Muscle layer of colon (tissue), 2 donors: ENCODE results near the gene EHBP1.

Source experiments
- H3K27ac ChIP-seq: one replicate; pipeline ENCODE4 v1.7.0; 2013; ENCODE audit warnings: low read depth, mild to moderate bottlenecking, low read length, moderate library complexity
- H3K27me3 ChIP-seq, 2 donors: one replicate each; pipeline ENCODE4 v1.7.0; 2013; ENCODE audit warnings: low read length in 2 of 2, mild to moderate bottlenecking in 2 of 2; ENCODE audit not compliant: insufficient read depth in 2 of 2, control insufficient read depth in 1 of 2
- H3K36me3 ChIP-seq: one replicate; pipeline ENCODE4 v1.7.0; 2013; ENCODE audit warnings: mild to moderate bottlenecking, low read length; ENCODE audit not compliant: insufficient read depth
- H3K4me1 ChIP-seq: one replicate; pipeline ENCODE4 v1.7.0; 2013; ENCODE audit warnings: mild to moderate bottlenecking, low read length; ENCODE audit not compliant: insufficient read depth
- H3K4me3 ChIP-seq, 2 donors: one replicate each; pipeline ENCODE4 v1.7.0; 2013; ENCODE audit warnings: low read length in 2 of 2, low read depth in 1 of 2, mild to moderate bottlenecking in 1 of 2, moderate library complexity in 1 of 2
- H3K9ac ChIP-seq: one replicate; pipeline ENCODE4 v1.7.0; 2013; ENCODE audit warnings: low read length
- H3K9me3 ChIP-seq: one replicate; pipeline ENCODE4 v1.7.0; 2013; ENCODE audit warnings: mild to moderate bottlenecking, low read length
- donor health status: abdominal sarcoma.
- donor health status: Adenocarcinoma of cecum.

EHBP1 gene

GRCh38 chr2:62705007-62705829 is at the start of gene EHBP1:
Gene EHBP1 (plus strand): TSS chr2:62705713. CDS start chr2:62707192, 1,479 bp downstream.
- Histone ChIP-seq H3K27ac (peak within 1 kb of the TSS; percentile 93), H3K36me3 (no peaks in the 10 kb centered on the region), H3K4me3 (peak within 1 kb of the TSS; percentile 73 to 89), H3K9me3 (no peaks in the 10 kb centered on the region), H3K9ac (peak within 1 kb of the TSS; percentile 75), H3K4me1 (peaks cover 32% of the 10 kb centered on the region), H3K27me3 (no peaks in the 10 kb centered on the region)

DNA sequence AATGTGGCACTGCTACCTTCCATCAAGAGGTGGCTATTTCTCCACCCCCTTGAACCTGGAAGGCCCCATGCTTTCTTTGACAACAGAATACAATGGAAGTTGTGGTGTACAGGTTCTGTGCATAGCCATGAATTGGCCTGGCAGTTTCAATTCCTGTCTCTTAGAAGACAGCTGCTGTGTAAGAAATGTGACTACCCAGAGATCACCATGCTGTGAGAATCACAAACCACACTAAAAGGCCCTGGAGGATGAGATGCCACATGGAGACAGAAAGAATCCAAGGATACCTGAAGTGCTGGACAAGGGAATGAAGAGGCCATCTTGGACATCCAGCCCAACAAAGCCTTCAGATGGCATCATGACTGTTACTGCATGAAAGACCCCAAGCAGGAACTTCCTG is 47.7 kb upstream of the EHBP1 start:
- H3K4me1 ChIP-seq = peaks cover 31% of the 10 kb centered on the region
- no peak overlapping the region for H3K9ac ChIP-seq
- no peak overlapping the region for H3K27ac ChIP-seq
- no peaks in the 10 kb centered on the region for H3K9me3 ChIP-seq
- H3K4me3 ChIP-seq = no peak overlapping the region
- H3K36me3 ChIP-seq = no peaks in the 10 kb centered on the region
- no peaks in the 10 kb centered on the region for H3K27me3 ChIP-seq

GRCh38 chr2:62658891-62659290 is 46.6 kb upstream of the EHBP1 start:
- Histone ChIP-seq H3K4me3 (no peak overlapping the region), H3K9me3 (no peaks in the 10 kb centered on the region), H3K36me3 (no peaks in the 10 kb centered on the region), H3K27ac (no peak overlapping the region), H3K4me1 (peaks cover 42% of the 10 kb centered on the region), H3K27me3 (no peaks in the 10 kb centered on the region), H3K9ac (no peak overlapping the region)

DNA sequence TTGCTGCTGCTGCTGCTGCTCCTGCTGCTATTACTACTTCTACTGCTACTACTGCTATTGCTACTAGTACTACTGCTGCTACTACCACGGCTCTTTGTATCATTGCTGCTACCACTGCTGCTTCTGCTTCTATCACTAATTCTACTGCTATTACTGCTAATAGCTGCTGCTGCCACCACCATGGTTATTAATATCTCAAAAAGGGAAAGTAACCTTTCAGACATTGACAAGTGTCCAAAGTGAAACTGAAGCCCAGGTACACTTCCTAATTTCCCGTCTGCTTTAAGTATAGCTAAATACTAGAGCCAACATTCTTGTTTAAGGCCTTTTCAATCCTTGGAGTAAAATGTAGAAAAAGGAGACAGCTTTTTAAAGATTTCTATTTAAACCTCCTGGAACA is 45.4 kb upstream of the EHBP1 start:
- Histone ChIP-seq H3K36me3 (no peaks in the 10 kb centered on the region), H3K9me3 (no peaks in the 10 kb centered on the region), H3K27me3 (no peaks in the 10 kb centered on the region), H3K4me1 (peaks cover 54% of the 10 kb centered on the region), H3K27ac (no peak overlapping the region), H3K4me3 (peak overlapping the region; percentile 7 to 30), H3K9ac (no peak overlapping the region)

- Histone ChIP-seq H3K9ac (no peak overlapping the region), H3K4me1 (peaks cover 60% of the 10 kb centered on the region), H3K36me3 (no peaks in the 10 kb centered on the region), H3K27me3 (no peaks in the 10 kb centered on the region), H3K27ac (no peak overlapping the region), H3K9me3 (no peaks in the 10 kb centered on the region), H3K4me3 (peak overlapping the region; percentile 4 to 30)
Observed at GRCh38 chr2:62660582-62661262, 44.8 kb upstream of the EHBP1 start.

DNA sequence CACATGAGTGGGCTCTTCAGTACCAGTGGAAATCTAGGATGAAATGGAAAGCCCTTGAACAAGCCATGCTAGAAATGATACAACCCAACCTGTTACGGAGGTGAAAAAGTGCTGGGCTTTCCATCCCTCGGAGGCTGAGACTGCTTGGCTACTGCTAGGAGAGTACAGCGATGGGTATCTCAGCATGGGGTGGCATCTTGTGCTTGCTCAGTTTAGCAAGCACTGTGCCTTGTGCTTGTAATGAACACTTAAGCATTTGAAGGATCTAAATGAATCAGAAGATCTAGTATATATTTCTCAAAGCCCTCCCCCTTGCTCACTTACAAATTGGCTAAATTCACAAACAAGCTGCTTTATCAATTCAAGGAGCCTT is 44.3 kb upstream of the EHBP1 start:
- Histone ChIP-seq H3K27me3 (no peaks in the 10 kb centered on the region), H3K4me3 (peak overlapping the region in 1 of 2 donors; percentile 4), H3K4me1 (peaks cover 66% of the 10 kb centered on the region), H3K9me3 (no peaks in the 10 kb centered on the region), H3K9ac (no peak overlapping the region), H3K27ac (no peak overlapping the region), H3K36me3 (no peaks in the 10 kb centered on the region)

DNA sequence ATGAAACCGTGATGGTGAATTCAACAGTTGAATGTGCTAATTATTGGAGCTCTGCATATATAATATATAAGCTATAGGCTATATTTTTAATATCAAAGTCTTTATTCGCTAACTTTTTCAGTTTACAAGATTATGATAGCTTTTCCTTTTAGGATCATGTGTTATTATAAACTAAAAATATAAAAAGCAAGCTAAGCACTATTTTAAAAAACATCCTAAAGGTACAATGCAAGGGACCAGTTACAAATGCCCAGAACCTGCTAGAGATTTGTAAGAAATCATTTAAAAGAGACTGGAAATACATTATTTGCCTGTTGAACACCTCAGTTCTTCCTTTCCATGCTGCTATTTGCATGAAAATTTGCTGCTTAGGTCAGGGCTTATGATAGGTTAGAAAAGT is 43.4 kb upstream of the EHBP1 start:
- Histone ChIP-seq H3K36me3 (no peaks in the 10 kb centered on the region), H3K4me1 (peaks cover 71% of the 10 kb centered on the region), H3K4me3 (no peak overlapping the region), H3K9me3 (no peaks in the 10 kb centered on the region), H3K27me3 (no peaks in the 10 kb centered on the region), H3K27ac (peak overlapping the region; percentile 81), H3K9ac (no peak overlapping the region)

GRCh38 chr2:62662554-62662953 is 43.0 kb upstream of the EHBP1 start:
- H3K27ac ChIP-seq = peak overlapping the region; percentile 81
- no peak overlapping the region for H3K9ac ChIP-seq
- no peak overlapping the region for H3K4me3 ChIP-seq
- no peaks in the 10 kb centered on the region for H3K36me3 ChIP-seq
- no peaks in the 10 kb centered on the region for H3K27me3 ChIP-seq
- peaks cover 71% of the 10 kb centered on the region for H3K4me1 ChIP-seq
- no peaks in the 10 kb centered on the region for H3K9me3 ChIP-seq

- H3K4me3 ChIP-seq = no peak overlapping the region
- H3K27me3 ChIP-seq = no peaks in the 10 kb centered on the region
- H3K36me3 ChIP-seq = no peaks in the 10 kb centered on the region
- H3K9me3 ChIP-seq = no peaks in the 10 kb centered on the region
- H3K27ac ChIP-seq = peak overlapping the region; percentile 81
- no peak overlapping the region for H3K9ac ChIP-seq
- H3K4me1 ChIP-seq = peaks cover 74% of the 10 kb centered on the region
Observed at GRCh38 chr2:62663411-62663810, 42.1 kb upstream of the EHBP1 start.

GRCh38 chr2:62663920-62664795 is 41.4 kb upstream of the EHBP1 start:
- Histone ChIP-seq H3K4me3 (no peak overlapping the region), H3K27ac (peak overlapping the region; percentile 81), H3K36me3 (no peaks in the 10 kb centered on the region), H3K9ac (no peak overlapping the region), H3K4me1 (peaks cover 74% of the 10 kb centered on the region), H3K9me3 (no peaks in the 10 kb centered on the region), H3K27me3 (no peaks in the 10 kb centered on the region)

DNA sequence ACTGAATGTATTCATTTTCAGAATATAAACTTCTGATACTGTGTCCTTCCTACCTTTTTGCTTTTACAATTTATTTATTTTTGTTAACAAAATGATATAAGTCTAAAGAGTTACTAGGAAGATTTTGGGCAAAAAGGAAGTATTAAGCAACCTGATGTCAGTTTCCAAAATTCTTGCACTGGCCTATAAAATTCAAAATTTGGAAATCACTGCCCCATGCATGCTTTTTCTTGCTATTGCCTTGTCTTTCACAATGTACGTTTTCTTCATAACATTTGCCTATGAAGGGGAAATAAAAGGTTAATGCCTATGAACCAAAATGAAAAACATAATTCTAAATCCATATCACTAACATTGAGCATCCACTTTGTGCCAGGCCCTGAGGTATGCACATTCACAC is 40.1 kb upstream of the EHBP1 start:
- no peaks in the 10 kb centered on the region for H3K36me3 ChIP-seq
- H3K4me3 ChIP-seq = no peak overlapping the region
- peaks cover 64% of the 10 kb centered on the region for H3K4me1 ChIP-seq
- no peaks in the 10 kb centered on the region for H3K27me3 ChIP-seq
- no peak overlapping the region for H3K9ac ChIP-seq
- H3K27ac ChIP-seq = peak overlapping the region; percentile 81
- no peaks in the 10 kb centered on the region for H3K9me3 ChIP-seq
